PC-9 (cell line): Measurements from ENCODE around the gene PDE11A. TPM values are rescaled to one million over a fixed set of nuclear protein-coding genes. Genes with fewer than 3 reads are reported as not detected.
A peak's percentile ranks its signal among the peaks of the same experiment; 100 is the strongest.

Experiments
- BruUV-seq: library from RNA; stranded (reverse); fragments of 400-500 nt; replicated peaks from 2 replicates; lab custom pipeline; 2021; lab: Mats Ljungman, UMichigan
- CTCF ChIA-PET: fragments of 300-600 bp; sonication (Branson Sonifier 250); formaldehyde crosslinking; loops from one replicate; lab custom pipeline; 2022; ENCODE audit warnings: antibody characterized with exemption; lab: Charles Lee
- POLR2A ChIA-PET: fragments of 300-600 bp; sonication (Branson Sonifier 250); formaldehyde crosslinking; loops from one replicate; lab custom pipeline; 2022; ENCODE audit warnings: antibody characterized with exemption; ENCODE audit not compliant: unreplicated experiment; lab: Charles Lee
- DNase-seq, 2 experiments: peaks; one replicate each; pipeline versions ENCODE4 v3.0.0 to v3.0.0-alpha.2; 2015 to 2022; ENCODE audit warnings: mixed read lengths in 1 of 2
- H2AFZ ChIP-seq: fragments of 200-600 bp; sonication (generic); 2 replicates; pipeline ENCODE4 v1.8.1; 2017; ENCODE audit warnings: antibody characterized with exemption
- H3F3A ChIP-seq: fragments of 200-600 bp; sonication (generic); 2 replicates; pipeline ENCODE4 v1.8.1; 2017; ENCODE audit warnings: antibody characterized with exemption, mild to moderate bottlenecking, low read depth; ENCODE audit not compliant: insufficient read depth
- H3K27ac ChIP-seq: fragments of 200-600 bp; sonication (generic); 2 replicates; pipeline ENCODE4 v1.6.1; 2016; ENCODE audit warnings: mixed run types
- H3K27me3 ChIP-seq: fragments of 200-600 bp; sonication (generic); 2 replicates; pipeline ENCODE4 v1.6.1; 2016; ENCODE audit warnings: low read depth, mixed run types; ENCODE audit not compliant: insufficient read depth
- H3K36me3 ChIP-seq: fragments of 200-600 bp; sonication (generic); 2 replicates; pipeline ENCODE4 v1.6.1; 2016; ENCODE audit warnings: low read depth, mixed run types
- H3K4me1 ChIP-seq: fragments of 200-600 bp; sonication (generic); replicated peaks from 2 replicates; pipeline ENCODE4 v1.6.1; 2016; ENCODE audit warnings: mixed run types; ENCODE audit not compliant: insufficient read depth
- H3K4me2 ChIP-seq: fragments of 200-600 bp; sonication (generic); 2 replicates; pipeline ENCODE4 v1.6.1; 2017; ENCODE audit warnings: mixed run types
- H3K4me3 ChIP-seq: fragments of 200-600 bp; sonication (generic); 2 replicates; pipeline ENCODE4 v1.6.1; 2016; ENCODE audit warnings: mixed run types
- H3K79me2 ChIP-seq: fragments of 200-600 bp; sonication (generic); 2 replicates; pipeline ENCODE4 v1.6.1; 2017; ENCODE audit warnings: low read depth, mixed run types
- H3K9me2 ChIP-seq: fragments of 200-600 bp; sonication (generic); 2 replicates; pipeline ENCODE4 v1.8.1; 2017; ENCODE audit warnings: mild to moderate bottlenecking; ENCODE audit not compliant: insufficient read depth
- H3K9me3 ChIP-seq: fragments of 200-600 bp; sonication (generic); 2 replicates; pipeline ENCODE4 v1.8.1; 2016; ENCODE audit warnings: low read depth; ENCODE audit not compliant: insufficient read depth
- H4K20me1 ChIP-seq: fragments of 200-600 bp; sonication (generic); 2 replicates; pipeline ENCODE4 v1.8.1; 2017; ENCODE audit not compliant: insufficient read depth
- CTCF ChIP-seq: fragments of 200-600 bp; sonication (generic); conservative IDR thresholded peaks from 2 replicates; pipeline ENCODE4 v1.6.1; 2017; ENCODE audit warnings: mixed run types, antibody characterized with exemption, mild to moderate bottlenecking, moderate library complexity
- EZH2 ChIP-seq: fragments of 200-600 bp; sonication (generic); IDR thresholded peaks from 2 replicates; pipeline ENCODE4 v1.8.0; 2017; ENCODE audit warnings: antibody characterized with exemption, low read depth
- intact Hi-C: fragments of 100-400 bp; cut with micrococcal nuclease; formaldehyde crosslinking; loops from one replicate; pipeline ENCODE4 v1.10.0; 2022; ENCODE audit not compliant: unreplicated experiment
- total RNA-seq: library from RNA; stranded (reverse); gene quantifications from 2 replicates; pipeline ENCODE4 v1.2.3, GENCODE V29; 2021

Gene PDE11A
- total RNA-seq, 1 experiment from 2014 or later = 1.4 TPM

GRCh38 chr2:178059681-178060080 is 12.9 kb downstream of the PDE11A start:
- intact Hi-C loops = loop anchor here (10.0 kb wide), 1 partner anchor 285 kb away; no protein-coding TSS in a partner anchor
- POLR2A ChIA-PET = no interaction called here
- no peak overlapping the region for H3K27ac ChIP-seq
- no peaks in the 10 kb centered on the region for H3F3A ChIP-seq
- H3K27me3 ChIP-seq = no peaks in the 10 kb centered on the region
- H3K36me3 ChIP-seq = no peaks in the 10 kb centered on the region
- no peaks in the 10 kb centered on the region for H4K20me1 ChIP-seq
- no peak for DNase-seq
- no peaks in the 10 kb centered on the region for H3K79me2 ChIP-seq
- H3K9me2 ChIP-seq = no peaks in the 10 kb centered on the region
- H3K9me3 ChIP-seq = no peaks in the 10 kb centered on the region
- BruUV-seq = no TSS peak
- CTCF ChIA-PET = no interaction called here
- no peak overlapping the region for H3K4me2 ChIP-seq
- no peak overlapping the region for H2AFZ ChIP-seq
- TF ChIP-seq EZH2 (no peak), CTCF (no peak)
- no peaks in the 10 kb centered on the region for H3K4me1 ChIP-seq
- no peak overlapping the region for H3K4me3 ChIP-seq

- no TSS peak for BruUV-seq
- no peaks in the 10 kb centered on the region for H3F3A ChIP-seq
- TF ChIP-seq CTCF (no peak), EZH2 (no peak)
- intact Hi-C loops = no loop called here
- CTCF ChIA-PET = no interaction called here
- no peaks in the 10 kb centered on the region for H3K4me1 ChIP-seq
- H3K9me3 ChIP-seq = no peaks in the 10 kb centered on the region
- no peak overlapping the region for H3K4me2 ChIP-seq
- no peak overlapping the region for H3K4me3 ChIP-seq
- H3K79me2 ChIP-seq = no peaks in the 10 kb centered on the region
- H3K27me3 ChIP-seq = no peaks in the 10 kb centered on the region
- no peak overlapping the region for H3K27ac ChIP-seq
- H3K36me3 ChIP-seq = no peaks in the 10 kb centered on the region
- H4K20me1 ChIP-seq = no peaks in the 10 kb centered on the region
- H2AFZ ChIP-seq = no peak overlapping the region
- POLR2A ChIA-PET = no interaction called here
- H3K9me2 ChIP-seq = no peaks in the 10 kb centered on the region
- peak in 1 of 2 experiments; percentile 6 for DNase-seq
These were observed 13.5 kb downstream of the PDE11A start for GRCh38 chr2:178059111-178059510.

GRCh38 chr2:178057179-178057680 is 15.3 kb downstream of the PDE11A start:
- Histone ChIP-seq H4K20me1 (no peaks in the 10 kb centered on the region), H3K36me3 (no peaks in the 10 kb centered on the region), H3K9me2 (no peaks in the 10 kb centered on the region), H3K4me2 (no peak overlapping the region), H3K27me3 (no peaks in the 10 kb centered on the region), H3K4me3 (no peak overlapping the region), H2AFZ (no peak overlapping the region), H3K9me3 (no peaks in the 10 kb centered on the region), H3K4me1 (no peaks in the 10 kb centered on the region), H3K27ac (no peak overlapping the region), H3F3A (no peaks in the 10 kb centered on the region), H3K79me2 (no peaks in the 10 kb centered on the region)
- POLR2A ChIA-PET = no interaction called here
- intact Hi-C loops = no loop called here
- CTCF ChIA-PET = no interaction called here
- no TSS peak for BruUV-seq
- TF ChIP-seq EZH2 (no peak), CTCF (no peak)
- DNase-seq = peak in 1 of 2 experiments; percentile 26
